ENCODE data around the gene NCOR2. TPM values are rescaled to one million over a fixed set of nuclear protein-coding genes. Genes with fewer than 3 reads are reported as not detected.

Gene NCOR2
- total RNA-seq, 2 donors from 2014 or later, result 185 to 207 TPM

GRCh38 chr12:124536641-124537040 lies 30.8 kb downstream of the NCOR2 start:
- Mint-ChIP-seq H3K4me1 (peaks cover 15% of the 10 kb centered on the region), H3K27me3 (ENCODE audit: insufficient read depth) (no peaks in the 10 kb centered on the region), H3K27ac (peak overlapping the region; percentile 41), H3K9me3 (no peaks in the 10 kb centered on the region), H3K4me3 (no peak overlapping the region), H3K36me3 (ENCODE audit: low read depth) (peaks cover 25% of the 10 kb centered on the region)
- Histone ChIP-seq H3K9ac (ENCODE audit: extremely low read depth, low read length, poor library complexity, severe bottlenecking) (no peak overlapping the region), H3K36me3 (ENCODE audit: control insufficient read depth, insufficient read depth, low read length) (no peaks in the 10 kb centered on the region), H3K4me3 (ENCODE audit: low read length) (no peak overlapping the region), H3K9me3 (ENCODE audit: control insufficient read depth, low read length) (no peaks in the 10 kb centered on the region), H3K27ac (ENCODE audit: low read depth, low read length) (peak overlapping the region; percentile 38), H3K27me3 (ENCODE audit: control insufficient read depth, insufficient read depth, low read length, poor library complexity, severe bottlenecking) (no peaks in the 10 kb centered on the region), H3K4me1 (ENCODE audit: control insufficient read depth, insufficient read depth, low read length) (no peaks in the 10 kb centered on the region)
- no peak for DNase-seq
- WGBS, 2 experiments (ENCODE audit: insufficient coverage in 1 of 2, insufficient read length in 1 of 2), result 95 to 97% methylated on average over 9 of the region's 9 CpGs
- TF ChIP-seq CTCF (conservative IDR thresholded peaks at IDR 0.05), result no peak

- 87 to 89% methylated on average over 16 to 24 of the region's 24 CpGs for WGBS, 2 experiments (ENCODE audit: insufficient coverage in 1 of 2, insufficient read length in 1 of 2)
- Mint-ChIP-seq H3K27me3 (ENCODE audit: insufficient read depth) (no peaks in the 10 kb centered on the region), H3K27ac (peak overlapping the region; percentile 73), H3K4me1 (peaks cover 15% of the 10 kb centered on the region), H3K36me3 (ENCODE audit: low read depth) (peaks cover 33% of the 10 kb centered on the region), H3K4me3 (no peak overlapping the region), H3K9me3 (no peaks in the 10 kb centered on the region)
- H3K27me3 ChIP-seq (ENCODE audit: control insufficient read depth, insufficient read depth, low read length, poor library complexity, severe bottlenecking), result no peaks in the 10 kb centered on the region
- H3K4me1 ChIP-seq (ENCODE audit: control insufficient read depth, insufficient read depth, low read length), result no peaks in the 10 kb centered on the region
- H3K4me3 ChIP-seq (ENCODE audit: low read length), result no peak overlapping the region
- H3K27ac ChIP-seq (ENCODE audit: low read depth, low read length), result no peak overlapping the region
- H3K9me3 ChIP-seq (ENCODE audit: control insufficient read depth, low read length), result no peaks in the 10 kb centered on the region
- DNase-seq, result no peak
- H3K36me3 ChIP-seq (ENCODE audit: control insufficient read depth, insufficient read depth, low read length), result no peaks in the 10 kb centered on the region
- no peak for TF ChIP-seq CTCF (conservative IDR thresholded peaks at IDR 0.05)
- H3K9ac ChIP-seq (ENCODE audit: extremely low read depth, low read length, poor library complexity, severe bottlenecking), result no peak overlapping the region
Observed at GRCh38 chr12:124534776-124535740, 32.4 kb downstream of the NCOR2 start.

- H3K9me3 ChIP-seq (ENCODE audit: control insufficient read depth, low read length), result no peaks in the 10 kb centered on the region
- Mint-ChIP-seq H3K4me3 (no peak overlapping the region), H3K27me3 (ENCODE audit: insufficient read depth) (no peaks in the 10 kb centered on the region), H3K27ac (peak overlapping the region; percentile 85), H3K9me3 (peaks cover 4% of the 10 kb centered on the region), H3K4me1 (peaks cover 8% of the 10 kb centered on the region), H3K36me3 (ENCODE audit: low read depth) (peaks cover 40% of the 10 kb centered on the region)
- TF ChIP-seq CTCF (conservative IDR thresholded peaks at IDR 0.05), result no peak
- 93 to 97% methylated on average over 9 to 13 of the region's 13 CpGs for WGBS, 2 experiments (ENCODE audit: insufficient coverage in 1 of 2, insufficient read length in 1 of 2)
- H3K4me1 ChIP-seq (ENCODE audit: control insufficient read depth, insufficient read depth, low read length), result no peaks in the 10 kb centered on the region
- H3K27ac ChIP-seq (ENCODE audit: low read depth, low read length), result peak overlapping the region; percentile 88
- no peak overlapping the region for H3K9ac ChIP-seq (ENCODE audit: extremely low read depth, low read length, poor library complexity, severe bottlenecking)
- no peaks in the 10 kb centered on the region for H3K27me3 ChIP-seq (ENCODE audit: control insufficient read depth, insufficient read depth, low read length, poor library complexity, severe bottlenecking)
- DNase-seq, result no peak
- no peak overlapping the region for H3K4me3 ChIP-seq (ENCODE audit: low read length)
- peaks cover 5% of the 10 kb centered on the region for H3K36me3 ChIP-seq (ENCODE audit: control insufficient read depth, insufficient read depth, low read length)
Observed at GRCh38 chr12:124533456-124533855, 34.0 kb downstream of the NCOR2 start.
